HG02571 (cell line): ENCODE data around the gene VENTX.
"Not testable (repeated sequence)": the region's sequence is repeated elsewhere in the genome, so short reads cannot be mapped to it uniquely, and the experiment has no call there.

Experiments used
- ATAC-seq: cut with Tn5 transposase; IDR thresholded peaks from one replicate; pipeline ENCODE4 v1.9.1; 2021; ENCODE audit warnings: mild to moderate bottlenecking, moderate library complexity; ENCODE audit not compliant: unreplicated experiment

The VENTX gene

DNA sequence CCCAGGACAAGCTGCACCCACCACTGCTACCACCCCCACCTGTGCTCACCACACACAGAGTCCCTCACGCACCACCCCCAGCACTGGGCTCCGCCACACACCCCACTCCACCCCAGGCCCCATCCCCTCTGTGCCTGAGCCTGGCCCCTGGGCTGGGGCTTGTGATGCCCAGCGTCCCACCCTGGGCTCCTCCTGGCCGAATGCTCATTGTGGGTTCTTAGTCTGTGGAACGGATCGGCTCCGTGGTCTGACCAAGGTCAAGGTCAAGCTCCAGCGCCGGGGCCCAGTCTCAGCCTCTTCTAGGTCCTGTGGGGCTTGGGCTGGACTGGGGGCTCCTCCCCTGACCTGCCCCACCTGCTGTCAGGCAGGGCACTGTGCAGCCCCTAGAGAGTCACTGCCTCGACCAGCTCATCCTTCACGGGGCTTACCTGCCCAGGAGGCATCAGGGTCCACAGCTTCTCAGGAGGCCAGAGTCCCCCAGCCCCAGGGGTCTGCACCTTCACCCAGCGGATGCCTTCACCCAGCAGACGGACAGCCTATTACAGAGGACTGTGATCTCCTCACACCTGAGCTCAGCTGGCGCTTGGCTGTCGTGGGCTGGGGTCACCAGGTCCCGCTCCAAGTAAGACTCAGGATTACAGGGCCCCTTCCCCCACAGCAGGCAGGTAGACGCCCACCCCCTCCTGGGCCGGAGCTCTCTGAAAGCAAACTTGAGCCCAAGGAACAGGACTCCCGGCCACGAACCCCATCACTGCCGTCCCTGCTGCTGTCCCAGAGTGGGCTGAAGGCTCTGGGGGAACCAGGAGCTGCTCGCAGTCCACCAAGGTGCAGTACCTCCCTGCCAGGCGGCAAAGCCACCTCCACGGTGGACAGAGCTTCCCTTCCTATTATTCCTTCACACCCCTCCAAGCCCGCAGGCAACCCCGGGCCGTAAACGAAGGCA, 22.9 kb upstream of the VENTX start:
- no peak for ATAC-seq

DNA sequence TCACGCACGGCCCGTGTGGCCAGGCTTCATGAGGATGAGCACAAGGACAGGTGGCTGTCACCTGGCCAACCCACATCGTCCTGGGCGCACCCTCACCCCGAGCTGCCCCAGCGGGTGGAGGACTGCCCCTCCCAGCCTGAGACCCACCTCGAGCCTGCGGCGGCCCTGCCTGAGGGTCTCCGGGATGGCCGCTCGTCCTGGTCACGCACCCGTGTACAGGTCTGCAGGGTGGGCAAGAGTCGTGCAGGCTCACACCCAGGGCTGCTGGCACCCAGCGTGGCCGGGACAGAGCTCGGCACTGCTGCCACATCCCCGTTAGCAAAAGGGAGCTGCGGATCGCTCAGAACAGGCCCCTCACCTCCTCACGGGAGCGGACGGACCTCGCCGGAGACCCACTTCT, 22.1 kb upstream of the VENTX start:
- ATAC-seq, result no peak

GRCh38 chr10:133216776-133217175, 20.9 kb upstream of the VENTX start:
- ATAC-seq, result no peak

DNA sequence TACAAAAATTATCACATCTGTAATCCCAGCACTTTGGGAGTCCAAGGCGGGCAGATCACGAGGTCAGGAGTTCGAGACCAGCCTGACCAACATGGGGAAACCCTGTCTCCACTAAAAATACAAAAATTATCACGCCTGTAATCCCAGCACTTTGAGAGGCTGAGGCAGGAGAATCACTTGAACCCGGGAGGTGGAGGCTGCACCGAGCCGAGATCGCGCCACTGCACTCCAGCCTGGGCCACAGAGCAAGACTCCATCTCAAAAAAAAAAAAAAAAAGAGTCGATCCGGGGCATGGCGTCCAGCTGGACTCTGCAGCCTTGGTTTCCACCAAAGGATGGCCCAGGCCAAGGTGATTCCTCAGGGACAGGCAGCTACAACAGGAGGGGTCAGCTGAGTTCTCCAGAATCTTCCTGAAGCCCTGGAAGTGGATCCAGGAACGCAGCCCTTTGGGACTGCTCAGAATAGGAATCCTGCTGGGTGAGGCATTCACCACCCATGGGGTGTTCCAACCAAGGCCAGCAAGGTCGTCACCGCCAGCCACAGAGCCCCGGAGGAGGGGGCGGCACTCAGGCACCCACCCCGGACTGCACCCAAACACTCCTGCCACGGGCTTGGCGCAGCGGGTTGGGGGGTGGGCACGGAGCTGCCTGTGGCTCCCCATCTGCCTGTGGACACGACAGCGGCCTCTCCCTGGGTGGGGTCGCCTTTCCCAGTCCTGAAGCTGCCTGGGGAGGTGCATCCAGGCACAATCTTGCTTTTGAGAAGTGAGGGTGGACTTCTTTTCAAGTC, 19.7 kb upstream of the VENTX start:
- no peak for ATAC-seq

- ATAC-seq, result no peak
These were observed 18.8 kb upstream of the VENTX start for GRCh38 chr10:133218891-133219290.

DNA sequence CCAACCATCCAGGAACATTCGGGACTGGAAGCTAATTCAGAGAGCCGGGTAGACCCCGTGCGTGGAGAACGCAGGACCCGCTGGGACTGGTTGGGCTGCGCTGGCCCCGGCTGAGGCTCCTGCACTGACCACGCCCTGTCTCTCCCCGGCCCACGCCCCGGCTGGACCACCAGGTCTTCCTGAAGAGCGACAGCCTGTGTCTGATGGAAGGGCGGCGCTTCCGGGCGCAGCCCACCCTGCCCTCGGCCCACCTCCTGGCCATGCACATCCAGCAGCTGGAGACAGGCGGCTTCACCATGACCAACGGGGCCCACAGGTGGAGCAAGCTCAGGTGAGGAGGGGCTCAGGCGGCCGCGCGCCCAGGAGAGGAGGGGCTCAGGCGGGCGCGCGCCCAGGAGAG, 17.9 kb upstream of the VENTX start:
- no peak for ATAC-seq

GRCh38 chr10:133221331-133221730, 16.3 kb upstream of the VENTX start:
- no peak for ATAC-seq

DNA sequence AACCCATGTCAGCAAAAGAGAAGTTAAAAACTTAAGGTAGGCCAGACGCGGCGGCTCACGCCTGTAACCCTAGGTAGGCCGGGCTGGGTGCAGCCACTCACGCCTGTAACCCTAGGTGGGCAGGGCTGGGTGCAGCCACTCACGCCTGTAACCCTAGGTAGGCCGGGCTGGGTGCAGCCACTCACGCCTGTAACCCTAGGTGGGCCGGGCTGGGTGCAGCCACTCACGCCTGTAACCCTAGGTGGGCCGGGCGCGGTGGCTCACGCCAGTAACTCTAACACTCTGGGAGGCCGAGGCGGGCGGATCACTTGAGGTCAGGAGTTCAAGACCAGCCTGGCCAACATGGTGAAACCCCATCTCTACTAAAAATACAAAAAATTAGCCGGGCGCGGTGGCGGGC, 15.9 kb upstream of the VENTX start:
- ATAC-seq, result not testable (repeated sequence)

GRCh38 chr10:133224076-133224475, 13.6 kb upstream of the VENTX start:
- no peak for ATAC-seq

DNA sequence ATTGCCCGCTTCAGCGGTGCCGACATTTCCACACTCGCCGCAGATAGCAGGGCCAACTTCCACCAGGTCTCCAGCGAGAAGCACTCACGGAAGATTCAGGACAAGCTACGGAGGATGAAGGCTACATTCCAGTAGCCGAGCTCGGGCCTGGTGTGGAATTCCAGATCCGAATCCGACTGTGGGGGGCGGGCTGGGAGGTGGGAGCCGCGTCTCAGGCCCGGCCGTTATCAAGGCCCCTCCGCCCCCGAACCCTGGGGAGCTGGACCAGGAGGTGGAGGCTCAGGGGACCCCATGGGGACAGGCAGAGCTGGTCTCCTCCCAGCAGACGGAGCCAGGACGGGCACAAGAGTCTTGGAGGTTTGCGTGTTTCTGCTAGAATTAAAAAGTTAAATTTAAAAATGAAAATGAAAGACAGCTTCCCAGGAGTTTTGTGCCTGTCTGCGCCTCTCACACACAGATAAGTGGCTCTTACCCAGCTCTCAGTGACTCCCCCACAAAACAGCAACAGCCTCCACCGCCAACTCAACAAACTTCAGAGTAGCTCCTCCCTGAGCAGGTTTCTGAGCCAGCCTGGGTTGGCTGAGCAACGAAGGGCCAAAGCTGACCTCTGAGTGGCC, 12.8 kb upstream of the VENTX start:
- no peak for ATAC-seq

- ATAC-seq, result no peak
These were observed 11.9 kb upstream of the VENTX start for GRCh38 chr10:133225707-133226191.

DNA sequence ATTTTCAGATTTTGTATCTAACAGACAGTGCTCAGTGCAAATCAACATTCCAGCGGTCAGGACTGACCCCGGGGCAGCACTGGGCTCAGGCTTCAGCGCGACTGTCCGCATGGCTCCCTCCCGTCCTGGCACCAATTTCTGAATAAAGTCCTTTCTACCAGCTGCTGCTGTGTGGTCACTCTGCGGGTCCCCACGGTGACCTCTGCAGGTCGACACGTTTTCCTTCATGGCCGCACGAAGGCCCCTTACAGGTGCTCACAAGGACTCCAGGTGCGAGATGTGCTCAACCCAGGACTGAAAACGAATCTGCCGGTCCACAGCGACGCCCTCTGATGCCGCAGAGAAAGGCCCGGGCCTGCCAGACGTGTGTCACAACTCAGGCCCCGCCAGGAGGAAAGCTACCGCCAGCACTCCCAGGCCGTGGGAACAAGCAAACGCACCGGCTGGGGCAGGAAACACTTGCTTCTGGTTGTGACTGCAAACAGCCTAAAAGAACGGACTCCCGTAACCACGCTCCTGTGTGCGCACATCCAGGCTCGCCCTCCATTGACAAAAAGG, 11.3 kb upstream of the VENTX start:
- no peak for ATAC-seq

DNA sequence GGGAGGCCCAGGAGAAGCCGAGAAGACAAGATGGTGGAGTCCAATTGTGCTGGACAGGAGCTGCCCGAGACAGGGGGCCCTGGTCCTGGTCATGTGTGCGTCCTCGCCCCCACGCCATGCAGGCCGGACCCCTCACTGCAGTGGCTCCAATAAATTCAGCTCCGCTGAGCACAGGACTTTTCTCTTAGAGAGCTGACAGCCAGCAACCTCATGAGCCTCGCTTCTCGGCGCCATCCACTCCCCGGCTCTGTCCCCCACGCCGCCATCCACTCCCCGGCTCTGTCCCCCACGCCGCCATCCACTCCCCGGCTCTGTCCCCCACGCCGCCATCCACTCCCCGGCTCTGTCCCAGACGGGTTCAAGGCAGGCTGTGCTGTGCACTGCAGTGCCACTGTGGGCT, 10.4 kb upstream of the VENTX start:
- ATAC-seq, result no peak

DNA sequence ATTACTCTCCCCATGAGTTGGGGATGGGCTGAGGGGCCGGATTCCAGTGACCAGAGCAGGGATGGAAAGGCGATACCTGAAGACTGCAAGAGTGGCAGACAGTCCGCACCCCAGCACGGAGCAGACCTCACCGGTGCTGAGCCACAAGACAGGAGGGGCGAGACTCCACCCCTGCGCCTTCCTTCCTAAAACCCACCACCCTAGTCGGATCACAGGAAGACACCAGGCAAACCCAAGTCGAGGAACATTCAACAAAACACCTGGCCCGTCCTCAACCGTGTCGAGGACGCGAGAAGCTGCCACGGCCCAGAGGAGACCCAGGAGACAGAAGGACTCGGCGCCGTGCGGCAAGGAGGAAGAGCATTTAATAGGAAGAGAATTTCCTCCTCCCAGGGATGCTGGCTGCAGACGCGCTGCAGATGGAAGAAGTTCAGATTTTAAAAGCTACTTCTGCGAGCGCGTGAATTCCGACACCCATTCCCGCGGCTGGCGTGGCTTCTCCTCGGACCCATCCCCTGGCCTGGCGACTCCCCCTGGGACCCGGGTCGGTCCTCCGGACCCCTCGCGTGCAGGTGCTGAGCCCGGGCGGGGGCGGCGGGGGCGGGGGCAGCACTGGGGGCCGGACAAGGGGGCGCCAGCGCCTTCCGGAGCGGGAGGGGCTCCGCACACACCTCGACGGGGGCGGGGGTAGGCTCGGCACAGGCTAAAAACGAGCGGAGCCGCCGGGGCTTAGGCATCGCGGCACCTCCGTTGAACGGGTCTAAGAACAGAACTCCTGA, 8.2 kb upstream of the VENTX start:
- no peak for ATAC-seq

- no peak for ATAC-seq
These were observed 7.7 kb upstream of the VENTX start, which contains the start of gene UTF1 for GRCh38 chr10:133230044-133230361. Gene UTF1, plus strand, starts transcription at chr10:133230217. Its CDS starts 72 bp downstream, at chr10:133230289.

DNA sequence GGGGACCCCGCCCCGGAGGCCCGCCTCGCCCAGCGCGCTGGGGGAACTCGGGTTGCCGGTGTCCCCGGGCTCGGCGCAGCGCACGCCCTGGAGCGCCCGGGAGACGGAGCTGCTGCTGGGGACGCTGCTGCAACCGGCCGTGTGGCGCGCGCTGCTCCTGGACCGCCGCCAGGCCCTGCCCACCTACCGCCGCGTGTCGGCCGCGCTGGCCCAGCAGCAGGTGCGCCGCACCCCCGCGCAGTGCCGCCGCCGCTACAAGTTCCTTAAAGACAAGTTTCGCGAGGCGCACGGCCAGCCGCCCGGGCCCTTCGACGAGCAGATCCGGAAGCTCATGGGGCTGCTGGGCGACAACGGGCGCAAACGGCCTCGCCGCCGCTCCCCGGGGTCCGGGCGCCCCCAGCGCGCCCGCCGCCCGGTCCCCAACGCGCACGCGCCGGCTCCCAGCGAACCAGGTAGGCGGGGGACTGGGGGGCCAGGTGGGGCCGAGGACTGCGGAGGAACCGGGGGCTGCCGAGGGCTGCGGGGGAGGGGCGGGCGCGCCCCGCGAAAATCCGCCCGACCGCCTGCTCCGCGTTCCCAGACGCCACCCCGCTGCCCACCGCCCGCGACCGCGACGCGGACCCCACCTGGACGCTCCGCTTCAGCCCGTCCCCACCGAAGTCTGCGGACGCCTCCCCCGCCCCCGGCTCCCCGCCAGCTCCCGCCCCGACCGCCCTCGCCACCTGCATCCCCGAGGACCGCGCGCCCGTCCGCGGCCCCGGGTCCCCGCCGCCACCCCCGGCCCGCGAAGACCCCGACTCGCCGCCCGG, 7.1 kb upstream of the VENTX start:
- no peak for ATAC-seq

GRCh38 chr10:133231244-133231945, 6.3 kb upstream of the VENTX start:
- no peak for ATAC-seq

- no peak for ATAC-seq
These were observed 5.6 kb upstream of the VENTX start for GRCh38 chr10:133231946-133232574.
